NCI-H345 (cell line): Measurements from ENCODE around the gene CRYBB3.
"Not testable (repeated sequence)": the region's sequence is repeated elsewhere in the genome, so short reads cannot be mapped to it uniquely, and the experiment has no call there.

Experiments
- DNase-seq: peaks from one replicate; lab custom pipeline; 2025; lab: John Stamatoyannopoulos, UW

The CRYBB3 gene

GRCh38 chr22:25174888-25175411 is 24.7 kb upstream of the CRYBB3 start:
- no peak for DNase-seq

GRCh38 chr22:25176175-25176574 is 23.5 kb upstream of the CRYBB3 start:
- DNase-seq, result no peak

- DNase-seq, result no peak
Observed at GRCh38 chr22:25176799-25177198, 22.9 kb upstream of the CRYBB3 start.

- DNase-seq, result no peak
Observed at GRCh38 chr22:25177226-25177625, 22.4 kb upstream of the CRYBB3 start.

- no peak for DNase-seq
Observed at GRCh38 chr22:25177895-25178294, 21.8 kb upstream of the CRYBB3 start.

GRCh38 chr22:25178348-25178747 is 21.3 kb upstream of the CRYBB3 start:
- DNase-seq, result not testable (repeated sequence)

- DNase-seq, result not testable (repeated sequence)
Observed at GRCh38 chr22:25178869-25179631, 20.6 kb upstream of the CRYBB3 start.

- DNase-seq, result no peak
Observed at GRCh38 chr22:25182131-25183110, 17.2 kb upstream of the CRYBB3 start.

- DNase-seq, result no peak
Observed at GRCh38 chr22:25183949-25184619, 15.6 kb upstream of the CRYBB3 start.

GRCh38 chr22:25186140-25186539 is 13.5 kb upstream of the CRYBB3 start:
- no peak for DNase-seq

- DNase-seq, result no peak
Observed at GRCh38 chr22:25187469-25187868, 12.2 kb upstream of the CRYBB3 start.

GRCh38 chr22:25192406-25192805 is 7.3 kb upstream of the CRYBB3 start:
- no peak for DNase-seq

GRCh38 chr22:25193130-25193529 is 6.5 kb upstream of the CRYBB3 start:
- no peak for DNase-seq

GRCh38 chr22:25193548-25193947 is 6.1 kb upstream of the CRYBB3 start:
- DNase-seq, result no peak

- no peak for DNase-seq
Observed at GRCh38 chr22:25196326-25196725, 3.3 kb upstream of the CRYBB3 start.

- no peak for DNase-seq
Observed at GRCh38 chr22:25197340-25197739, 2.3 kb upstream of the CRYBB3 start.

GRCh38 chr22:25200967-25201366 is 1.3 kb downstream of the CRYBB3 start:
- DNase-seq, result no peak

GRCh38 chr22:25201557-25202273 is 2.1 kb downstream of the CRYBB3 start:
- DNase-seq, result no peak

GRCh38 chr22:25202290-25202921 is 2.7 kb downstream of the CRYBB3 start:
- DNase-seq, result peak; percentile 48

- no peak for DNase-seq
Observed at GRCh38 chr22:25203082-25203481, 3.4 kb downstream of the CRYBB3 start.

GRCh38 chr22:25204547-25204946 is 4.9 kb downstream of the CRYBB3 start:
- DNase-seq, result not testable (repeated sequence)
